OCI-LY1 (cell line): ENCODE data around the gene TTC23.

Source experiments
- EZH2 ChIP-seq: fragments of 200-600 bp; sonication (generic), shearing (Covaris generic); IDR thresholded peaks from 2 replicates; pipeline ENCODE4 v1.8.0; 2017; ENCODE audit warnings: borderline replicate concordance, mixed run types, mild to moderate bottlenecking, antibody characterized with exemption, low read length, moderate library complexity, mixed read lengths
- TF ChIP-seq, protein P1 (sequence below): fragments of 200-600 bp; sonication (generic), shearing (Covaris generic); IDR thresholded peaks from 2 replicates; pipeline ENCODE4 v1.5.1; 2017; ENCODE audit warnings: mild to moderate bottlenecking, antibody characterized with exemption, low read length, moderate library complexity, mixed read lengths

DNA sequence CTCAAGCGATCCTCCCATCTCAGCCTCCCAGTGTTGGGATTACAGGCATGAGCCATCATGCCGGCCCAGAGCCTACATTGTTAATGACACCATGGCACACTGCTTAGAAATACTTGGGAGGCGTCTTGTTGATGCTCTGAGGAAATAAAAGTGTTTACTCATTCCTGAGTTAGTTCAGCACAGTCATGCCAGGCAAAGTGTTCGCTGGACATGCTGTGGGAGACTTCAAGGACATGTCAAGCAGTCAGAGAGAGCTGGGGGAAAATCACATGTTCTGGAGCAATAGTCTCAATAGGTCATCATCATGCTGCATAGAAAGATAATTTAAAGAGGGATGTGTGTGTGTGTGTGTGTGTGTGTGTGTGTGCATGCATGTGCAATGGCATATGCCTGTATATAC, 37.5 kb downstream of the TTC23 start:
- TF ChIP-seq, protein P1, sequence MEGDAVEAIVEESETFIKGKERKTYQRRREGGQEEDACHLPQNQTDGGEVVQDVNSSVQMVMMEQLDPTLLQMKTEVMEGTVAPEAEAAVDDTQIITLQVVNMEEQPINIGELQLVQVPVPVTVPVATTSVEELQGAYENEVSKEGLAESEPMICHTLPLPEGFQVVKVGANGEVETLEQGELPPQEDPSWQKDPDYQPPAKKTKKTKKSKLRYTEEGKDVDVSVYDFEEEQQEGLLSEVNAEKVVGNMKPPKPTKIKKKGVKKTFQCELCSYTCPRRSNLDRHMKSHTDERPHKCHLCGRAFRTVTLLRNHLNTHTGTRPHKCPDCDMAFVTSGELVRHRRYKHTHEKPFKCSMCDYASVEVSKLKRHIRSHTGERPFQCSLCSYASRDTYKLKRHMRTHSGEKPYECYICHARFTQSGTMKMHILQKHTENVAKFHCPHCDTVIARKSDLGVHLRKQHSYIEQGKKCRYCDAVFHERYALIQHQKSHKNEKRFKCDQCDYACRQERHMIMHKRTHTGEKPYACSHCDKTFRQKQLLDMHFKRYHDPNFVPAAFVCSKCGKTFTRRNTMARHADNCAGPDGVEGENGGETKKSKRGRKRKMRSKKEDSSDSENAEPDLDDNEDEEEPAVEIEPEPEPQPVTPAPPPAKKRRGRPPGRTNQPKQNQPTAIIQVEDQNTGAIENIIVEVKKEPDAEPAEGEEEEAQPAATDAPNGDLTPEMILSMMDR = no peak
- no peak for TF ChIP-seq EZH2
